Panc1 (cell line): ENCODE measurements around the gene TPBGL.

ENCODE experiments used
- POLR2AphosphoS5 ChIP-seq: IDR thresholded peaks from 2 replicates; pipeline ENCODE4 v1.6.1; 2012; ENCODE audit warnings: mild to moderate bottlenecking, low read depth, low read length, moderate library complexity
- SIN3A ChIP-seq: IDR thresholded peaks from 2 replicates; pipeline ENCODE4 v1.6.1; 2012; ENCODE audit warnings: low read depth, mild to moderate bottlenecking, low read length, moderate library complexity, borderline replicate concordance; ENCODE audit not compliant: insufficient read depth
- TF ChIP-seq, protein P1 (sequence below): fragments of 450-650 bp; IDR thresholded peaks from 2 replicates; pipeline ENCODE4 v1.5.1; 2017; ENCODE audit warnings: mild to moderate bottlenecking

DNA sequence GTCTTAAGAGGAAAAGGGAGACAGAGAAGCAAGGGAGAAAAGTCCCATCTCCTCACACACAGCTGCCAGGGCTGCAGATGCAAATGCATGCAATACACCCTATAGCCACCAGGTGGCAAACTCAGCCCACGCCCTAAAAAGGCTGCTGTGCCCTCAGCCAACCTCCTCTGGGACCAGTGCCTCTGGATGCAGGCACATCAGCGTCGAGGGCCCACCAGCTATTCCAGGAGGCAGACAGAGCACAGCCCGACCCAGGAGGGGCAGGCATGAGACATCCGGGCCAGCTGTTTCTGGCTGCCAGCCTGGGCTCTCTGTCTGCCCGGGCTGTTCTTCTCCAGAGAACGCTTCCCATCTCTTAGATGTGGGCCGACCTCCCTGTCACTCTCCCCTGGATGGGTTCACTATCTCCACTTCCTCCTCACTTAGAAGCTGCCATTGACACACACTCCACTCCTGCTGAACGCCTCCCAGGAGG is 39.7 kb downstream of the TPBGL start:
- TF ChIP-seq POLR2AphosphoS5: peak; percentile 40; the same call in 1 of the 2 replicates
- TF ChIP-seq, protein P1, sequence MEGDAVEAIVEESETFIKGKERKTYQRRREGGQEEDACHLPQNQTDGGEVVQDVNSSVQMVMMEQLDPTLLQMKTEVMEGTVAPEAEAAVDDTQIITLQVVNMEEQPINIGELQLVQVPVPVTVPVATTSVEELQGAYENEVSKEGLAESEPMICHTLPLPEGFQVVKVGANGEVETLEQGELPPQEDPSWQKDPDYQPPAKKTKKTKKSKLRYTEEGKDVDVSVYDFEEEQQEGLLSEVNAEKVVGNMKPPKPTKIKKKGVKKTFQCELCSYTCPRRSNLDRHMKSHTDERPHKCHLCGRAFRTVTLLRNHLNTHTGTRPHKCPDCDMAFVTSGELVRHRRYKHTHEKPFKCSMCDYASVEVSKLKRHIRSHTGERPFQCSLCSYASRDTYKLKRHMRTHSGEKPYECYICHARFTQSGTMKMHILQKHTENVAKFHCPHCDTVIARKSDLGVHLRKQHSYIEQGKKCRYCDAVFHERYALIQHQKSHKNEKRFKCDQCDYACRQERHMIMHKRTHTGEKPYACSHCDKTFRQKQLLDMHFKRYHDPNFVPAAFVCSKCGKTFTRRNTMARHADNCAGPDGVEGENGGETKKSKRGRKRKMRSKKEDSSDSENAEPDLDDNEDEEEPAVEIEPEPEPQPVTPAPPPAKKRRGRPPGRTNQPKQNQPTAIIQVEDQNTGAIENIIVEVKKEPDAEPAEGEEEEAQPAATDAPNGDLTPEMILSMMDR: peak; percentile 99
- TF ChIP-seq SIN3A: no peak
